Measurements from ENCODE around the gene KIAA1328. TPM values are rescaled to one million over a fixed set of nuclear protein-coding genes. Genes with fewer than 3 reads are reported as not detected.

The KIAA1328 gene
- total RNA-seq, 1 donor from 2014 or later = 9.2 TPM

- no peak overlapping the region for H3K27ac Mint-ChIP-seq (ENCODE audit: unreplicated experiment)
- no peaks in the 10 kb centered on the region for H3K27me3 Mint-ChIP-seq (ENCODE audit: unreplicated experiment)
- no peak for TF ChIP-seq CTCF (IDR thresholded peaks at IDR 0.05; ENCODE audit: unreplicated experiment)
- DNase-seq (ENCODE audit: low spot score) = no peak
- peaks cover 46% of the 10 kb centered on the region for H3K36me3 Mint-ChIP-seq (ENCODE audit: low read depth, unreplicated experiment)
- H3K4me1 Mint-ChIP-seq (ENCODE audit: unreplicated experiment) = peaks cover 5% of the 10 kb centered on the region
- no peaks in the 10 kb centered on the region for H3K9me3 Mint-ChIP-seq (ENCODE audit: unreplicated experiment)
- no peak overlapping the region for H3K4me3 Mint-ChIP-seq (ENCODE audit: unreplicated experiment)
Observed at GRCh38 chr18:36792634-36793283, 36.2 kb upstream of the KIAA1328 start.

GRCh38 chr18:36798738-36799473 lies 30.0 kb upstream of the KIAA1328 start:
- no peaks in the 10 kb centered on the region for H3K4me1 Mint-ChIP-seq (ENCODE audit: unreplicated experiment)
- no peaks in the 10 kb centered on the region for H3K9me3 Mint-ChIP-seq (ENCODE audit: unreplicated experiment)
- peaks cover 42% of the 10 kb centered on the region for H3K36me3 Mint-ChIP-seq (ENCODE audit: low read depth, unreplicated experiment)
- TF ChIP-seq CTCF (IDR thresholded peaks at IDR 0.05; ENCODE audit: unreplicated experiment) = no peak
- H3K27ac Mint-ChIP-seq (ENCODE audit: unreplicated experiment) = no peak overlapping the region
- H3K4me3 Mint-ChIP-seq (ENCODE audit: unreplicated experiment) = no peak overlapping the region
- no peak for DNase-seq (ENCODE audit: low spot score)
- no peaks in the 10 kb centered on the region for H3K27me3 Mint-ChIP-seq (ENCODE audit: unreplicated experiment)

GRCh38 chr18:36805105-36805504 lies 23.8 kb upstream of the KIAA1328 start:
- TF ChIP-seq CTCF (IDR thresholded peaks at IDR 0.05; ENCODE audit: unreplicated experiment) = no peak
- no peak overlapping the region for H3K27ac Mint-ChIP-seq (ENCODE audit: unreplicated experiment)
- no peak for DNase-seq (ENCODE audit: low spot score)
- no peaks in the 10 kb centered on the region for H3K27me3 Mint-ChIP-seq (ENCODE audit: unreplicated experiment)
- no peaks in the 10 kb centered on the region for H3K4me1 Mint-ChIP-seq (ENCODE audit: unreplicated experiment)
- no peaks in the 10 kb centered on the region for H3K9me3 Mint-ChIP-seq (ENCODE audit: unreplicated experiment)
- H3K36me3 Mint-ChIP-seq (ENCODE audit: low read depth, unreplicated experiment) = peaks cover 53% of the 10 kb centered on the region
- no peak overlapping the region for H3K4me3 Mint-ChIP-seq (ENCODE audit: unreplicated experiment)

GRCh38 chr18:36808681-36809080 lies 20.2 kb upstream of the KIAA1328 start:
- H3K27ac Mint-ChIP-seq (ENCODE audit: unreplicated experiment) = no peak overlapping the region
- no peak for DNase-seq (ENCODE audit: low spot score)
- H3K9me3 Mint-ChIP-seq (ENCODE audit: unreplicated experiment) = no peaks in the 10 kb centered on the region
- no peak overlapping the region for H3K4me3 Mint-ChIP-seq (ENCODE audit: unreplicated experiment)
- no peaks in the 10 kb centered on the region for H3K4me1 Mint-ChIP-seq (ENCODE audit: unreplicated experiment)
- no peaks in the 10 kb centered on the region for H3K27me3 Mint-ChIP-seq (ENCODE audit: unreplicated experiment)
- TF ChIP-seq CTCF (IDR thresholded peaks at IDR 0.05; ENCODE audit: unreplicated experiment) = no peak
- H3K36me3 Mint-ChIP-seq (ENCODE audit: low read depth, unreplicated experiment) = peaks cover 41% of the 10 kb centered on the region

Measured in endothelial cell (in vitro differentiated cells).